Nephron (organoid): ENCODE results near the gene MARS1.
A peak's percentile ranks its signal among the peaks of the same experiment; 100 is the strongest.

Experiments used
- H3K27ac Mint-ChIP-seq, 3 experiments: 2 replicates each; pipeline ENCODE4 v1.8.0; 2020; ENCODE audit warnings: mixed read lengths in 3 of 3, mild to moderate bottlenecking in 2 of 3, moderate library complexity in 1 of 3
- H3K27me3 Mint-ChIP-seq: 2 replicates; pipeline ENCODE4 v1.8.0; 2021; ENCODE audit warnings: low read depth, mild to moderate bottlenecking, moderate library complexity, mixed read lengths
- H3K36me3 Mint-ChIP-seq: 2 replicates; pipeline ENCODE4 v1.8.0; 2020; ENCODE audit warnings: low read depth, mixed read lengths
- H3K4me1 Mint-ChIP-seq: 2 replicates; pipeline ENCODE4 v1.8.0; 2020; ENCODE audit warnings: mixed read lengths
- H3K4me3 Mint-ChIP-seq, 3 experiments: 2 replicates each; pipeline ENCODE4 v1.8.0; 2020; ENCODE audit warnings: mild to moderate bottlenecking in 3 of 3, mixed read lengths in 3 of 3, moderate library complexity in 2 of 3
- H3K9me3 Mint-ChIP-seq: 2 replicates; pipeline ENCODE4 v1.8.0; 2020; ENCODE audit warnings: mixed read lengths
- TF ChIP-seq, protein P1 (sequence below), 3 experiments: fragments of 200-600 bp; sonication (generic); IDR thresholded peaks; one replicate each; pipeline ENCODE4 v1.5.0; 2021; ENCODE audit warnings: antibody characterized with exemption in 3 of 3; ENCODE audit not compliant: unreplicated experiment in 3 of 3

MARS1 gene

DNA sequence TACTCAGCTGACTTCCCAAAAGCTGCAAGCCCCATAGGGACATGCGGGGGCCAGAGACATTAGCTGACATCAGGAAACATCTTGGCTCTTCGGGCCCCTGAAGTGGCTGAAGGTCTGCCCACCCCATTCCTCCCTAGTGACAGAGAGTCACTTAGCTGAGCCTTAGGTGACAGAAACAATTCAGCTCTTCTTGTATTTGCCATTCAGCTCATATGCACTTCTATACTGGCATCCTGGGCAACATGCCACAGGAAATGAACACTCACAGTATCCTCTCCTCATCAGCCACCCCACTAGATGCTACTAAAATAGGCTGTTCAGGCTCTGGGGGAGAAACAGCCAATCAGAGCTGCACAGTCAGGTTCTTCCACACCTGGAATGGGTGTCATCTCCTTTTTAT, 55.7 kb downstream of the MARS1 start:
- Mint-ChIP-seq H3K9me3 (no peaks in the 10 kb centered on the region), H3K4me3 (no peak overlapping the region), H3K4me1 (peaks cover 29% of the 10 kb centered on the region), H3K36me3 (peaks cover 17% of the 10 kb centered on the region), H3K27me3 (peaks cover 18% of the 10 kb centered on the region), H3K27ac (no peak overlapping the region)
- TF ChIP-seq, protein P1, sequence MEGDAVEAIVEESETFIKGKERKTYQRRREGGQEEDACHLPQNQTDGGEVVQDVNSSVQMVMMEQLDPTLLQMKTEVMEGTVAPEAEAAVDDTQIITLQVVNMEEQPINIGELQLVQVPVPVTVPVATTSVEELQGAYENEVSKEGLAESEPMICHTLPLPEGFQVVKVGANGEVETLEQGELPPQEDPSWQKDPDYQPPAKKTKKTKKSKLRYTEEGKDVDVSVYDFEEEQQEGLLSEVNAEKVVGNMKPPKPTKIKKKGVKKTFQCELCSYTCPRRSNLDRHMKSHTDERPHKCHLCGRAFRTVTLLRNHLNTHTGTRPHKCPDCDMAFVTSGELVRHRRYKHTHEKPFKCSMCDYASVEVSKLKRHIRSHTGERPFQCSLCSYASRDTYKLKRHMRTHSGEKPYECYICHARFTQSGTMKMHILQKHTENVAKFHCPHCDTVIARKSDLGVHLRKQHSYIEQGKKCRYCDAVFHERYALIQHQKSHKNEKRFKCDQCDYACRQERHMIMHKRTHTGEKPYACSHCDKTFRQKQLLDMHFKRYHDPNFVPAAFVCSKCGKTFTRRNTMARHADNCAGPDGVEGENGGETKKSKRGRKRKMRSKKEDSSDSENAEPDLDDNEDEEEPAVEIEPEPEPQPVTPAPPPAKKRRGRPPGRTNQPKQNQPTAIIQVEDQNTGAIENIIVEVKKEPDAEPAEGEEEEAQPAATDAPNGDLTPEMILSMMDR (IDR thresholded peaks at IDR 0.05; ENCODE audit: unreplicated experiment in 3 of 3): no peak

DNA sequence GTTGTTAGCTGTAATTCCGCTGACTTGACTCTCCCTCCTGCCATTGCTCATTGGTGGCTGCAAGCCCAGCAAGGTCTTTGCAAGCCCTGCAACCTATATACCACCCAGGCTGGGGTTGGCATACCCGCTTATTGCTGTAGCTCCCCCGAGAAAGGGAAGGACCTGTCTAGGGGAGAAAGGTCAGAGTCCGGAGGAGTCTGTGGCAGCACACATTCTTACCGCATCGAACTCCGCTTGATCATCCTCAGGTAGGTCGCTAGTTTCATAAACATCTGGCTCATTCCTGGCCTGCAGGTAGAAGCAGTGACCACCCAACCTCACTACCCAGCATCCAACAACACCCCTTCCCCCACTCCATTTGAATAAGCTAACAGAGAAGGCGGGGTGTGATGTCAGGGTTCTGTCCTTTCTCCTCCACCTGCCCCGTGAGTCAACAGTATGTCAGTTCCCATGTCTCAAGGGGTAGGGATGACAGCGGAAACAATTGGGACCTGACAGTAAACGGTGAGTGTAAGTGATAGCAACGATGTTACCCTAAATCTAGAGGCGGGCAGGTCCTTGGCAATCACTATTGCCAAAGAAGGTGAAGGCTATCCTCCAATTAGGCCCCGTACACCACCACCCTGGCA, 58.1 kb downstream of the MARS1 start:
- Mint-ChIP-seq H3K27me3 (peaks cover 41% of the 10 kb centered on the region), H3K36me3 (peaks cover 4% of the 10 kb centered on the region), H3K9me3 (no peaks in the 10 kb centered on the region), H3K27ac (peak overlapping the region; percentile 46 to 91 (median 89)), H3K4me1 (peaks cover 28% of the 10 kb centered on the region), H3K4me3 (peak overlapping the region; percentile 96 to 100 (median 98))
- TF ChIP-seq, protein P1 (IDR thresholded peaks at IDR 0.05; ENCODE audit: unreplicated experiment in 3 of 3): no peak

DNA sequence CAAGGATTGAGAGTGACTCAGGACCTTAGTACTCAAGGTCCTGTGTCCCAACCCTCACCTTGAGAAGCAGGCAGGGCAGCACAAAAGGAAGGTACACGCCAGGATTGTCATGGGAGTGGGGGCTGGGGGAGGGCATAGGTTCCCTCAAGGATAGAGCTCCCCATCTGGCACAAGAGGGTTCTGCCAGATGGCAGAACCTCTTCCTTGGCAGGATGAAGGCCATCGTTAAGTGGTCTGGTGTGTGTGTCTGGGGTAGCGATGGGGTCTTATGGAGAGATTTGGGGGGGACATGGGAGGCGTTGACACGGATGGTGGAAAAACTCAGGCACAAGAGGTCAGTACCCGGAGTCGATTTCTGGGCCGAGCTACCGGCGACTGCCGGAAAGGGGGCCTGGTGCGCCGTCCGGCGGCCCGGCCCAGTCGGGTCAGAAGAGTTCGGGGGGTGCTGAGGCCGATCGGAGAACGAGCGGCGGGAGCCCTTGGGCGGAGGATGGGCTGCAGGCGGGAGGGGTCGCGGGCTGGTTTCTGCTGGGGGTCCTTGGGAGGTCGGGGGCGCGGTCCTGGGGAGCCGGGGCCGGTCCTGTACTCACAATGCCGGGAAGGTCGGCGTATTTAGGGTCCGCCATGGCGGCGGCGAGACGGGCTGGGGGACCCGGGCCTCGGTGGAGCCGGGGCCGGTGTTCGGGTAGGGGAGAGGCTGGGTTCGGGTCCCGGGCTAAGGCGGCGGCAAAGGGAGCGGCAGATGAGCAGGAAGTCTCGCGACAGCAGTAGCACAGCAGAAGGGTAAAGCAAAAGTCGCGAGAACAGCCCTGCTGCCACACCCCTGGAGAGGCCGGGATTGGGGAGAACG, 58.8 kb downstream of the MARS1 start, which contains the start of gene DCTN2:
TSS of gene DCTN2 (minus strand) at position 755 of the 850 bp plus-strand sequence. CDS start at position 626, 129 bp downstream.
- TF ChIP-seq, protein P1 (IDR thresholded peaks at IDR 0.05; ENCODE audit: unreplicated experiment in 3 of 3): no peak
- Mint-ChIP-seq H3K4me1 (peaks cover 24% of the 10 kb centered on the region), H3K9me3 (no peaks in the 10 kb centered on the region), H3K27ac (peak within 1 kb of the TSS; percentile 46 to 91 (median 89)), H3K4me3 (peak within 1 kb of the TSS; percentile 96 to 100 (median 98)), H3K36me3 (no peaks in the 10 kb centered on the region), H3K27me3 (peaks cover 48% of the 10 kb centered on the region)

GRCh38 chr12:57547288-57548012, 59.6 kb downstream of the MARS1 start:
- H3K4me1 Mint-ChIP-seq: peaks cover 24% of the 10 kb centered on the region
- no peaks in the 10 kb centered on the region for H3K36me3 Mint-ChIP-seq
- H3K4me3 Mint-ChIP-seq: peak overlapping the region; percentile 96 to 100 (median 98)
- H3K9me3 Mint-ChIP-seq: no peaks in the 10 kb centered on the region
- TF ChIP-seq, protein P1 (IDR thresholded peaks at IDR 0.05; ENCODE audit: unreplicated experiment in 3 of 3): no peak
- peaks cover 56% of the 10 kb centered on the region for H3K27me3 Mint-ChIP-seq
- peak overlapping the region in 2 of 3 experiments; percentile 46 to 89 for H3K27ac Mint-ChIP-seq

- TF ChIP-seq, protein P1 (IDR thresholded peaks at IDR 0.05; ENCODE audit: unreplicated experiment in 3 of 3): no peak
- H3K27me3 Mint-ChIP-seq: peaks cover 61% of the 10 kb centered on the region
Observed at GRCh38 chr12:57548013-57548315, 60.1 kb downstream of the MARS1 start.

More at GRCh38 chr12:57548013-57548315, 60.1 kb downstream of the MARS1 start:
- Mint-ChIP-seq H3K9me3 (no peaks in the 10 kb centered on the region), H3K27ac (no peak overlapping the region), H3K36me3 (no peaks in the 10 kb centered on the region), H3K4me3 (peak overlapping the region in 2 of 3 experiments; percentile 96 to 100), H3K4me1 (peaks cover 26% of the 10 kb centered on the region)
